ENCODE data around the gene SF3A2.

Gene SF3A2

GRCh38 chr19:2240881-2241760 is 4.5 kb downstream of the SF3A2 start:
- no peak for DNase-seq (ENCODE audit: low read depth)

GRCh38 chr19:2242092-2242537 is 5.5 kb downstream of the SF3A2 start:
- DNase-seq (ENCODE audit: low read depth): no peak

- DNase-seq (ENCODE audit: low read depth): no peak
These were observed 6.2 kb downstream of the SF3A2 start for GRCh38 chr19:2242816-2243215.

- no peak for DNase-seq (ENCODE audit: low read depth)
These were observed 6.9 kb downstream of the SF3A2 start for GRCh38 chr19:2243274-2244124.

GRCh38 chr19:2244125-2244411 is 7.4 kb downstream of the SF3A2 start:
- no peak for DNase-seq (ENCODE audit: low read depth)

- no peak for DNase-seq (ENCODE audit: low read depth)
These were observed 7.9 kb downstream of the SF3A2 start for GRCh38 chr19:2244486-2244885.

- DNase-seq (ENCODE audit: low read depth): no peak
These were observed 8.6 kb downstream of the SF3A2 start for GRCh38 chr19:2245273-2245672.

GRCh38 chr19:2246014-2246620 is 9.5 kb downstream of the SF3A2 start:
- DNase-seq (ENCODE audit: low read depth): no peak

- no peak for DNase-seq (ENCODE audit: low read depth)
These were observed 10.3 kb downstream of the SF3A2 start for GRCh38 chr19:2246801-2247361.

GRCh38 chr19:2247433-2248101 is 10.9 kb downstream of the SF3A2 start:
- DNase-seq (ENCODE audit: low read depth): no peak

- no peak for DNase-seq (ENCODE audit: low read depth)
These were observed 11.7 kb downstream of the SF3A2 start for GRCh38 chr19:2248136-2249009.

GRCh38 chr19:2249010-2249866 is 12.6 kb downstream of the SF3A2 start, which contains the start of gene AMH:
TSS of gene AMH (plus strand) at chr19:2249323. CDS start at chr19:2249333, 10 bp downstream.
- no peak for DNase-seq (ENCODE audit: low read depth)

- DNase-seq (ENCODE audit: low read depth): no peak
These were observed 13.5 kb downstream of the SF3A2 start for GRCh38 chr19:2249880-2250765.

- no peak for DNase-seq (ENCODE audit: low read depth)
These were observed 14.1 kb downstream of the SF3A2 start for GRCh38 chr19:2250766-2251105.

GRCh38 chr19:2251106-2252054 is 14.8 kb downstream of the SF3A2 start:
- no peak for DNase-seq (ENCODE audit: low read depth)

- DNase-seq (ENCODE audit: low read depth): no peak
These were observed 15.6 kb downstream of the SF3A2 start for GRCh38 chr19:2252055-2252796.

- DNase-seq (ENCODE audit: low read depth): no peak
These were observed 16.1 kb downstream of the SF3A2 start for GRCh38 chr19:2252797-2253105.
